IMR-90 (cell line): Measurements from ENCODE around the gene FGFR4. TPM values are rescaled to one million over a fixed set of nuclear protein-coding genes. Genes with fewer than 3 reads are reported as not detected.

Experiments
- ATAC-seq: fragments of 200-7000 bp; cut with Tn5 transposase; 2 replicates; pipeline ENCODE4 v1.9.1; 2020; ENCODE audit warnings: low read depth, mild to moderate bottlenecking, moderate library complexity
- BruUV-seq: library from RNA; stranded (reverse); fragments of 400-500 nt; replicated peaks from 2 replicates; lab custom pipeline; 2021; lab: Mats Ljungman, UMichigan
- CTCF ChIA-PET: fragments of 300-600 bp; formaldehyde crosslinking; extraction: SDS; loops from one replicate; lab custom pipeline; 2021; ENCODE audit warnings: antibody characterized with exemption; lab: Yijun Ruan, JAX
- POLR2A ChIA-PET: fragments of 300-600 bp; sonication (Branson Sonifier 250); formaldehyde crosslinking; loops from one replicate; lab custom pipeline; 2022; ENCODE audit warnings: antibody characterized with exemption; ENCODE audit not compliant: unreplicated experiment; lab: Charles Lee
- DNase-seq: peaks from one replicate; pipeline ENCODE4 v3.0.0; 2013
- H2AFZ ChIP-seq: replicated peaks from 2 replicates; pipeline ENCODE3; 2013; ENCODE audit warnings: low read length, mild to moderate bottlenecking; ENCODE audit not compliant: poor library complexity
- H2AK5ac ChIP-seq: 2 replicates; pipeline ENCODE4 v1.6.1; 2013; ENCODE audit warnings: low read depth, low read length, inconsistent platforms
- H2AK9ac ChIP-seq: replicated peaks from 2 replicates; pipeline ENCODE3; 2013; ENCODE audit warnings: mild to moderate bottlenecking, low read depth, low read length, moderate library complexity; ENCODE audit not compliant: poor library complexity
- H2BK120ac ChIP-seq: 2 replicates; pipeline ENCODE4 v1.6.1; 2013; ENCODE audit warnings: low read depth, low read length, inconsistent platforms
- H2BK15ac ChIP-seq: 3 replicates; pipeline ENCODE4 v1.6.1; 2013; ENCODE audit warnings: low read depth, low read length, inconsistent platforms
- H2BK20ac ChIP-seq: 2 replicates; pipeline ENCODE4 v1.6.1; 2013; ENCODE audit warnings: low read depth, mild to moderate bottlenecking, inconsistent platforms, low read length, moderate library complexity
- H2BK5ac ChIP-seq: 2 replicates; pipeline ENCODE4 v1.6.1; 2013; ENCODE audit warnings: mild to moderate bottlenecking, low read depth, low read length, inconsistent platforms; ENCODE audit not compliant: poor library complexity, severe bottlenecking
- H3K14ac ChIP-seq: replicated peaks from 2 replicates; pipeline ENCODE4 v1.6.1; 2013; ENCODE audit warnings: low read depth, low read length, inconsistent platforms
- H3K18ac ChIP-seq: 2 replicates; pipeline ENCODE4 v1.6.1; 2013; ENCODE audit warnings: low read depth, low read length, control low read depth
- H3K23ac ChIP-seq: 2 replicates; pipeline ENCODE4 v1.6.1; 2013; ENCODE audit warnings: low read depth, low read length, inconsistent platforms
- H3K27ac ChIP-seq: 2 replicates; pipeline ENCODE4 v1.5.1; 2013; ENCODE audit warnings: mild to moderate bottlenecking, control low read depth, low read length; ENCODE audit not compliant: insufficient read depth
- H3K27me3 ChIP-seq: 2 replicates; pipeline ENCODE4 v1.6.1; 2013; ENCODE audit warnings: low read length; ENCODE audit not compliant: control insufficient read depth, insufficient read depth
- H3K36me3 ChIP-seq: 2 replicates; pipeline ENCODE4 v1.6.1; 2013; ENCODE audit warnings: low read length, mixed read lengths; ENCODE audit not compliant: control insufficient read depth, insufficient read depth
- H3K4ac ChIP-seq: 2 replicates; pipeline ENCODE4 v1.6.1; 2013; ENCODE audit warnings: low read depth, low read length, inconsistent platforms
- H3K4me1 ChIP-seq: 2 replicates; pipeline ENCODE4 v1.6.1; 2013; ENCODE audit warnings: low read length, mixed read lengths; ENCODE audit not compliant: control insufficient read depth, insufficient read depth
- H3K4me2 ChIP-seq: 2 replicates; pipeline ENCODE4 v1.6.1; 2013; ENCODE audit warnings: low read depth, mild to moderate bottlenecking, control low read depth, low read length, moderate library complexity
- H3K4me3 ChIP-seq: 2 replicates; pipeline ENCODE4 v1.5.1; 2013; ENCODE audit warnings: low read depth, mild to moderate bottlenecking, control low read depth, low read length, moderate library complexity; ENCODE audit not compliant: insufficient read depth
- H3K56ac ChIP-seq: 2 replicates; pipeline ENCODE4 v1.6.1; 2013; ENCODE audit warnings: low read length, inconsistent platforms; ENCODE audit not compliant: insufficient read depth; ENCODE audit errors: extremely low read depth
- H3K79me1 ChIP-seq, 2 experiments: 2 replicates each; pipeline ENCODE4 v1.6.1; 2013; ENCODE audit warnings: low read length in 2 of 2, inconsistent platforms in 1 of 2, low read depth in 1 of 2
- H3K9ac ChIP-seq: 2 replicates; pipeline ENCODE4 v1.6.1; 2013; ENCODE audit warnings: low read depth, low read length, control low read depth
- H3K9me1 ChIP-seq: 2 replicates; pipeline ENCODE4 v1.6.1; 2013; ENCODE audit warnings: low read length, inconsistent platforms; ENCODE audit not compliant: insufficient read depth
- H3K9me3 ChIP-seq: 2 replicates; pipeline ENCODE4 v1.6.1; 2013; ENCODE audit warnings: low read length; ENCODE audit not compliant: control insufficient read depth, insufficient read depth
- H4K20me1 ChIP-seq: 2 replicates; pipeline ENCODE4 v1.6.1; 2013; ENCODE audit warnings: low read length, inconsistent platforms; ENCODE audit not compliant: insufficient read depth
- H4K5ac ChIP-seq: 2 replicates; pipeline ENCODE4 v1.6.1; 2013; ENCODE audit warnings: mild to moderate bottlenecking, low read depth, low read length, control low read depth
- H4K8ac ChIP-seq, 2 experiments: 2 replicates each; pipeline ENCODE4 v1.6.1; 2013; ENCODE audit warnings: low read depth in 2 of 2, low read length in 2 of 2, control low read depth in 1 of 2, inconsistent platforms in 1 of 2
- H4K91ac ChIP-seq: 2 replicates; pipeline ENCODE4 v1.6.1; 2013; ENCODE audit warnings: low read depth, low read length, inconsistent platforms; ENCODE audit not compliant: insufficient read depth
- BHLHE40 ChIP-seq: fragments of 150-350 bp; IDR thresholded peaks from 2 replicates; pipeline ENCODE4 v1.6.1; 2016; ENCODE audit warnings: mild to moderate bottlenecking, low read depth, low read length
- CEBPB ChIP-seq: IDR thresholded peaks from 2 replicates; pipeline ENCODE4 v1.6.1; 2012; ENCODE audit warnings: low read depth, low read length, improper control_type of control experiment
- CHD1 ChIP-seq: IDR thresholded peaks from 2 replicates; pipeline ENCODE4 v1.6.1; 2012; ENCODE audit warnings: low read depth, low read length, improper control_type of control experiment
- CTCF ChIP-seq: conservative IDR thresholded peaks from 2 replicates; pipeline ENCODE4 v1.5.1; 2012; ENCODE audit warnings: mild to moderate bottlenecking, low read depth, low read length, improper control_type of control experiment
- ELK1 ChIP-seq: fragments of 150-350 bp; IDR thresholded peaks from 2 replicates; pipeline ENCODE4 v1.6.1; 2016; ENCODE audit warnings: low read depth, mild to moderate bottlenecking, low read length, moderate library complexity, borderline replicate concordance
- FOS ChIP-seq: fragments of 150-350 bp; IDR thresholded peaks from 2 replicates; pipeline ENCODE4 v1.6.1; 2016; ENCODE audit warnings: low read depth, low read length
- MAFK ChIP-seq: IDR thresholded peaks from 2 replicates; pipeline ENCODE4 v1.6.1; 2012; ENCODE audit warnings: low read depth, low read length, improper control_type of control experiment
- MAZ ChIP-seq: IDR thresholded peaks from 2 replicates; pipeline ENCODE4 v1.6.1; 2012; ENCODE audit warnings: low read depth, mild to moderate bottlenecking, low read length, improper control_type of control experiment, moderate library complexity, borderline replicate concordance
- MXI1 ChIP-seq: IDR thresholded peaks from 2 replicates; pipeline ENCODE4 v1.6.1; 2012; ENCODE audit warnings: low read depth, mild to moderate bottlenecking, low read length, moderate library complexity, borderline replicate concordance
- NFE2L2 ChIP-seq: fragments of 150-350 bp; IDR thresholded peaks from 2 replicates; pipeline ENCODE4 v1.6.1; 2016; ENCODE audit warnings: low read depth, mild to moderate bottlenecking, low read length
- POLR2A ChIP-seq: IDR thresholded peaks from 2 replicates; pipeline ENCODE4 v1.6.1; 2012; ENCODE audit warnings: mild to moderate bottlenecking, low read depth, low read length
- RAD21 ChIP-seq: IDR thresholded peaks from 2 replicates; pipeline ENCODE4 v1.6.1; 2012; ENCODE audit warnings: low read length, improper control_type of control experiment
- RCOR1 ChIP-seq: IDR thresholded peaks from 2 replicates; pipeline ENCODE4 v1.6.1; 2012; ENCODE audit warnings: mild to moderate bottlenecking, low read length, improper control_type of control experiment; ENCODE audit not compliant: insufficient replicate concordance
- RFX5 ChIP-seq: IDR thresholded peaks from 2 replicates; pipeline ENCODE4 v1.8.0; 2012; ENCODE audit warnings: low read depth, mild to moderate bottlenecking, low read length, moderate library complexity
- SMC3 ChIP-seq: fragments of 150-350 bp; IDR thresholded peaks from 2 replicates; pipeline ENCODE4 v1.6.1; 2016; ENCODE audit warnings: low read depth, mild to moderate bottlenecking, antibody characterized with exemption, low read length, moderate library complexity
- WGBS, 2 experiments: methylation state at CpG; one replicate each; pipeline versions ENCODE4 v1.1.5 to v1.1.7; 2013; ENCODE audit warnings: missing lambda C conversion rate in 2 of 2; ENCODE audit not compliant: insufficient read length in 1 of 2; ENCODE audit errors: extremely low coverage in 2 of 2; 5-methylcytosine and 5-hydroxymethylcytosine counted together
- dilution Hi-C: fragments of 300-500 bp; cut with HindIII; formaldehyde crosslinking; loops from one replicate; pipeline ENCODE4 v1.14.3; 2018; ENCODE audit warnings: low sequenced_read_pairs; ENCODE audit not compliant: unreplicated experiment
- in situ Hi-C: fragments of 300-500 bp; cut with MboI; formaldehyde crosslinking; loops from 3 replicates; pipeline ENCODE4 v1.14.3; 2019; ENCODE audit warnings: low sequenced_read_pairs, inconsistent platforms, mixed read lengths
- intact Hi-C: fragments of 100-400 bp; cut with micrococcal nuclease; formaldehyde crosslinking; loops from 2 replicates; pipeline ENCODE4 v1.10.0; 2022
- polyA plus RNA-seq, 3 experiments: library from polyadenylated mRNA; depleted of rRNA; stranded (reverse); fragments of >200 nt; gene quantifications; 2 replicates each; pipeline ENCODE4 v1.2.3, GENCODE V29; 2012; ENCODE audit warnings: low replicate concordance in 1 of 3
- total RNA-seq: library from RNA; depleted of rRNA; stranded (reverse); fragments of >200 nt; gene quantifications from 2 replicates; pipeline ENCODE4 v1.2.3, GENCODE V29; 2012
- TF ChIP-seq, protein P1 (sequence below): fragments of 150-350 bp; IDR thresholded peaks from 2 replicates; pipeline ENCODE4 v1.6.1; 2017; ENCODE audit warnings: mild to moderate bottlenecking, antibody characterized with exemption, low read length, low read depth

The FGFR4 gene
- total and polyA plus RNA-seq, 2 of the 4 experiments (the other 2 are of a cell fraction), result 0.90 to 2.4 TPM

DNA sequence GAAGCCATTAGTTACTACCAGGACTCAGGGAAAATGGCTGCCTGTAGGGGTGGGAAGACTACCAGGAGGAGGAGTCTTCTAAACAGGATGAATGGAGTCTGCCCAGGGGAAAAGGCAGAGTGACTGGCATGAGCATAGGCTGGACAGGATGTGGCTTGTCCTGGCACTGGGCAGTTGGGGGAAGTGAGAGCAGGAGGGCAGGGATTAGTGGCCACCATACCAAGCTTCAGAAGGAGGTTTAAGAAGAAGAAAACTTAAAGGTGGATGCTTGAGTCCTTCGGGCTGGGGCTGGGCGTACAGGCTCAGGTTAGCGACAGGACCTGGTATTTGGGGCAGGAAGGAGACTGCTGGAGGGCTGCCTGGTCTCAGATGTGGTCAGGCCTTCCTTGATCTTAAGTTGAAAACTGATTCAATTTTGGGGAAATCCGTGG is 41.9 kb downstream of the FGFR4 start:
- H3K4me1 ChIP-seq, result peaks cover 7% of the 10 kb centered on the region
- H3K9me1 ChIP-seq, result peaks cover 19% of the 10 kb centered on the region
- no peak overlapping the region for H3K9ac ChIP-seq
- H3K79me1 ChIP-seq, result no peaks in the 10 kb centered on the region
- no peak overlapping the region for H3K4ac ChIP-seq
- in situ Hi-C loops (no loop called here), dilution Hi-C loops (no loop called here), intact Hi-C loops (no loop called here)
- peak overlapping the region; percentile 12 for H2AFZ ChIP-seq
- no peak overlapping the region; the same call in 2 of the 3 replicates for H2BK15ac ChIP-seq
- H3K9me3 ChIP-seq, result no peaks in the 10 kb centered on the region
- H2BK20ac ChIP-seq, result no peak overlapping the region
- H3K18ac ChIP-seq, result no peak overlapping the region
- H4K20me1 ChIP-seq, result no peaks in the 10 kb centered on the region
- H3K27me3 ChIP-seq, result no peaks in the 10 kb centered on the region
- H3K4me3 ChIP-seq, result no peak overlapping the region
- no peak overlapping the region for H3K56ac ChIP-seq
- 95% methylated on average over 3 of the region's 4 CpGs; no CpG with 5 or more reads in 1 of the 2 experiments for WGBS, 2 experiments
- H4K8ac ChIP-seq, result peak overlapping the region in 1 of 2 experiments; percentile 12; a peak in 2 of 4 replicates
- DNase-seq (no peak), ATAC-seq (no peak)
- H2AK9ac ChIP-seq, result peak overlapping the region; percentile 3
- no peak overlapping the region for H4K91ac ChIP-seq
- TF ChIP-seq RAD21, result no peak
- TF ChIP-seq POLR2A, result no peak
- no peak for TF ChIP-seq MAZ
- TF ChIP-seq, protein P1, sequence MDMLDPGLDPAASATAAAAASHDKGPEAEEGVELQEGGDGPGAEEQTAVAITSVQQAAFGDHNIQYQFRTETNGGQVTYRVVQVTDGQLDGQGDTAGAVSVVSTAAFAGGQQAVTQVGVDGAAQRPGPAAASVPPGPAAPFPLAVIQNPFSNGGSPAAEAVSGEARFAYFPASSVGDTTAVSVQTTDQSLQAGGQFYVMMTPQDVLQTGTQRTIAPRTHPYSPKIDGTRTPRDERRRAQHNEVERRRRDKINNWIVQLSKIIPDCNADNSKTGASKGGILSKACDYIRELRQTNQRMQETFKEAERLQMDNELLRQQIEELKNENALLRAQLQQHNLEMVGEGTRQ, result no peak
- no peak for TF ChIP-seq ELK1
- no peak for TF ChIP-seq MXI1
- no peak for TF ChIP-seq BHLHE40
- TF ChIP-seq CTCF, result no peak
- TF ChIP-seq SMC3, result no peak
- TF ChIP-seq RFX5, result no peak
- no peak for TF ChIP-seq FOS
- TF ChIP-seq CHD1, result no peak
- TF ChIP-seq RCOR1, result no peak
- TF ChIP-seq CEBPB, result no peak
- no peak for TF ChIP-seq MAFK
- TF ChIP-seq NFE2L2, result no peak
- H3K14ac ChIP-seq, result no peak overlapping the region
- POLR2A ChIA-PET, result no interaction called here
- H3K23ac ChIP-seq, result no peak overlapping the region
- CTCF ChIA-PET, result interaction anchor here (1.2 kb wide), 1 partner anchor 14 kb away, joined by 4 read pairs; no protein-coding TSS in a partner anchor
- no peak overlapping the region for H3K4me2 ChIP-seq
- H2AK5ac ChIP-seq, result no peak overlapping the region
- H2BK120ac ChIP-seq, result no peak overlapping the region
- BruUV-seq, result no TSS peak
- H2BK5ac ChIP-seq, result no peak overlapping the region
- no peaks in the 10 kb centered on the region for H3K36me3 ChIP-seq
- no peak overlapping the region for H3K27ac ChIP-seq
- H4K5ac ChIP-seq, result no peak overlapping the region
